ENCODE results near the gene ENPP6.

Gene ENPP6

GRCh38 chr4:184104419-184105101, 113.1 kb downstream of the ENPP6 start:
- DNase-seq (ENCODE audit: low read depth): no peak

- DNase-seq (ENCODE audit: low read depth): no peak
These were observed 114.0 kb downstream of the ENPP6 start for GRCh38 chr4:184103527-184104264.

- no peak for DNase-seq (ENCODE audit: low read depth)
These were observed 114.7 kb downstream of the ENPP6 start for GRCh38 chr4:184102927-184103326.

GRCh38 chr4:184102488-184102887, 115.2 kb downstream of the ENPP6 start:
- no peak for DNase-seq (ENCODE audit: low read depth)

- DNase-seq (ENCODE audit: low read depth): no peak
These were observed 116.0 kb downstream of the ENPP6 start for GRCh38 chr4:184101711-184102110.

- DNase-seq (ENCODE audit: low read depth): no peak
These were observed 117.3 kb downstream of the ENPP6 start for GRCh38 chr4:184100297-184100885.

GRCh38 chr4:184099535-184099966, 118.1 kb downstream of the ENPP6 start:
- no peak for DNase-seq (ENCODE audit: low read depth)

GRCh38 chr4:184099000-184099399, 118.7 kb downstream of the ENPP6 start:
- DNase-seq (ENCODE audit: low read depth): no peak

GRCh38 chr4:184097815-184098214, 119.9 kb downstream of the ENPP6 start:
- no peak for DNase-seq (ENCODE audit: low read depth)

GRCh38 chr4:184097241-184097605, 120.5 kb downstream of the ENPP6 start:
- no peak for DNase-seq (ENCODE audit: low read depth)

- no peak for DNase-seq (ENCODE audit: low read depth)
These were observed 121.0 kb downstream of the ENPP6 start for GRCh38 chr4:184096561-184097240.

GRCh38 chr4:184094532-184095159, 123.0 kb downstream of the ENPP6 start:
- no peak for DNase-seq (ENCODE audit: low read depth)

GRCh38 chr4:184091986-184092385, 125.7 kb downstream of the ENPP6 start:
- DNase-seq (ENCODE audit: low read depth): no peak

GRCh38 chr4:184090571-184090970, 127.1 kb downstream of the ENPP6 start:
- no peak for DNase-seq (ENCODE audit: low read depth)

- no peak for DNase-seq (ENCODE audit: low read depth)
These were observed 137.0 kb downstream of the ENPP6 start for GRCh38 chr4:184080674-184081073.

GRCh38 chr4:184074677-184075388, 142.8 kb downstream of the ENPP6 start:
- DNase-seq (ENCODE audit: low read depth): no peak

- no peak for DNase-seq (ENCODE audit: low read depth)
These were observed 149.6 kb downstream of the ENPP6 start for GRCh38 chr4:184067931-184068554.

- no peak for DNase-seq (ENCODE audit: low read depth)
These were observed 150.9 kb downstream of the ENPP6 start for GRCh38 chr4:184066584-184067300.

- no peak for DNase-seq (ENCODE audit: low read depth)
These were observed 152.8 kb downstream of the ENPP6 start for GRCh38 chr4:184064877-184065276.

- DNase-seq (ENCODE audit: low read depth): no peak
These were observed 154.9 kb downstream of the ENPP6 start for GRCh38 chr4:184062769-184063168.
